SH-SY5Y (cell line): ENCODE data around the gene NOB1.

ENCODE experiments used
- GATA2 ChIP-seq: IDR thresholded peaks from 2 replicates; pipeline ENCODE4 v1.6.1; 2011; ENCODE audit warnings: mild to moderate bottlenecking, low read depth, low read length
- GATA3 ChIP-seq: IDR thresholded peaks from 2 replicates; pipeline ENCODE4 v1.6.1; 2011; ENCODE audit warnings: low read depth, mild to moderate bottlenecking, low read length, moderate library complexity

DNA sequence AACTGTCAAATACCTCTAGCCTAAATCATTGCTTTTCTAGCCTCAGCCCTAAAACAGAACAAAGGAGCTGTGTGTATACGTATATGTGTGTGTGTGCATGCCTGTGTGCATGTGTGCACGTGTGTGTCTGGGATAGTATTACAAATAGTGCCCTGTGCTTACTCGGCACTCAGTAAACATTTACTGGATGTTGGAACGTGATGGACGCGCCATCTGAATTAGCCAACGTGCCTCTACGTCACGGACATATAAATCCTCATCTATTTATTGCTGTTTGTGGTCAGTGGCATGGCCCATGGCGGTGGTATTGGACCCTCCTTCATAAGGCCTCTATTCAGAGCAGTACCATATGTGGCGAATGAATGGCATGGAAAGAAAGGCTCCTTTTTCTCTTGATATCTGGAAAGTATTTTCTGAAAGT lies 44.9 kb upstream of the NOB1 start:
- TF ChIP-seq GATA2 (no peak), GATA3 (no peak)
